CD4-positive, alpha-beta memory T cell (primary cell): Measurements from ENCODE around the gene AVEN. TPM values are rescaled to one million over a fixed set of nuclear protein-coding genes. Genes with fewer than 3 reads are reported as not detected.
"Not testable (repeated sequence)": the region's sequence is repeated elsewhere in the genome, so short reads cannot be mapped to it uniquely, and the experiment has no call there.

Experiments used
- CTCF ChIA-PET: fragments of 350-600 bp; sonication (Branson Sonifier 250); formaldehyde crosslinking; loops from one replicate; lab custom pipeline; 2021; ENCODE audit warnings: inconsistent platforms; ENCODE audit not compliant: partially characterized antibody; lab: Charles Lee
- POLR2A ChIA-PET: fragments of 350-600 bp; sonication (Branson Sonifier 250); formaldehyde crosslinking; loops from one replicate; lab custom pipeline; 2021; ENCODE audit not compliant: partially characterized antibody; lab: Charles Lee
- DNase-seq, 5 donors: peaks; one replicate each; pipeline versions ENCODE4 v3.0.0 to v3.0.0-alpha.2; 2020 to 2022; ENCODE audit warnings: mixed read lengths in 1 of 5
- H3K27ac ChIP-seq: one replicate; pipeline ENCODE4 v1.7.0; 2013; ENCODE audit warnings: low read depth, low read length
- H3K27me3 ChIP-seq: 2 replicates; pipeline ENCODE4 v1.7.0; 2013; ENCODE audit warnings: mild to moderate bottlenecking, low read length, moderate library complexity; ENCODE audit not compliant: insufficient read depth
- H3K36me3 ChIP-seq: 2 replicates; pipeline ENCODE4 v1.7.0; 2013; ENCODE audit warnings: mild to moderate bottlenecking, low read length, moderate library complexity; ENCODE audit not compliant: insufficient read depth
- H3K4me1 ChIP-seq: 2 replicates; pipeline ENCODE4 v1.7.0; 2013; ENCODE audit warnings: mild to moderate bottlenecking, low read length, moderate library complexity; ENCODE audit not compliant: insufficient read depth
- H3K4me3 ChIP-seq, 2 donors: one replicate each; pipeline ENCODE4 v1.7.0; 2013; ENCODE audit warnings: low read length in 2 of 2, mild to moderate bottlenecking in 1 of 2
- H3K9me3 ChIP-seq, 2 donors: one replicate each; pipeline ENCODE4 v1.7.0; 2013; ENCODE audit warnings: low read length in 2 of 2, control low read depth in 1 of 2; ENCODE audit not compliant: control insufficient read depth in 1 of 2
- H3K27ac Mint-ChIP-seq, 7 donors: one replicate each; pipeline ENCODE4 v1.8.0; 2020 to 2021; ENCODE audit warnings: mixed read lengths in 7 of 7, mild to moderate bottlenecking in 6 of 7, inconsistent platforms in 3 of 7, moderate library complexity in 3 of 7
- H3K27me3 Mint-ChIP-seq, 2 donors: one replicate each; pipeline ENCODE4 v1.8.0; 2020 to 2021; ENCODE audit warnings: mixed read lengths in 2 of 2
- H3K36me3 Mint-ChIP-seq, 2 donors: one replicate each; pipeline ENCODE4 v1.8.0; 2020 to 2021; ENCODE audit warnings: mixed read lengths in 2 of 2, inconsistent platforms in 1 of 2, mild to moderate bottlenecking in 1 of 2
- H3K4me1 Mint-ChIP-seq, 4 donors: one replicate each; pipeline ENCODE4 v1.8.0; 2020 to 2021; ENCODE audit warnings: mixed read lengths in 4 of 4, mild to moderate bottlenecking in 1 of 4
- H3K4me3 Mint-ChIP-seq, 8 donors: one replicate each; pipeline ENCODE4 v1.8.0; 2020 to 2021; ENCODE audit warnings: mixed read lengths in 8 of 8, mild to moderate bottlenecking in 7 of 8, moderate library complexity in 6 of 8, inconsistent platforms in 3 of 8
- H3K9me3 Mint-ChIP-seq, 8 donors: one replicate each; pipeline ENCODE4 v1.8.0; 2020 to 2021; ENCODE audit warnings: mixed read lengths in 8 of 8, mild to moderate bottlenecking in 5 of 8, inconsistent platforms in 3 of 8, moderate library complexity in 1 of 8
- intact Hi-C: fragments of 100-400 bp; cut with micrococcal nuclease; formaldehyde crosslinking; loops from one replicate; pipeline ENCODE4 v1.15.1; 2023
- polyA plus RNA-seq, 2 donors: library from polyadenylated mRNA; unstranded; fragments of 300-500 nt; fragmentation: Illumina TruSeq; gene quantifications; one replicate each; pipeline ENCODE4 v1.2.3, GENCODE V29; 2021
- total RNA-seq, 2 experiments: library from RNA; stranded (reverse); gene quantifications; one replicate each; pipeline ENCODE4 v1.2.3, GENCODE V29; 2021

Gene AVEN
- total and polyA plus RNA-seq, 4 experiments from 2014 or later, result 7.1 to 12.6 (median 9.9) TPM

DNA sequence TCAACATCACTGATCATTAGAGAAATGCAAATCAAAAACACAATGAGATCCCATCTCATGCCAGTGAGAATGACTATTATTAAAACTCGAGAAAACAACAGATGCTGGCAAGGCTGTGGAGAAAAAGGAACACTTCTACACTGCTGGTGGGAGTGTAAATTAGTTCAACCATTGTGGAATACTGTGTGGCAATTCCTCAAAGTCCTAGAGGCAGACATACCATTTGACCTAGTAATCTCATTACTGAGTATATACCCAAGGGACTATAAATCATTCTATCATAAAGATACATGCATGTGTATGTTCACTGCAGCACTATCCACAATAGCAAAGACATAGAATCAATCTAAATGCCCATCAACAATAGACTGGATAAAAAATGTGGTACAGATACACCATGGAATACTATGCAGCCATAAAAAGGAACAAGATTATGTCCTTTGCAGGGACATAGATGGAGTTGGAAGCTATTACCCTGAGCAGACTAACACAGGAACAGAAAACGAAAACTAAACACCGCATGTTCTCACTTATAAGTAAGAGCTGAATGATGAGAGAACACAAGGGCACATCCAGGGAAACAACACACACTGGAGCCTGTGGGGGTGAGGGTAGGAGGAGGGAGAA lies 15.2 kb upstream of the AVEN start:
- intact Hi-C loops, result no loop called here
- peaks cover 14 to 19% of the 10 kb centered on the region in 2 donors for H3K36me3 Mint-ChIP-seq
- CTCF ChIA-PET, result no interaction called here
- H3K4me1 Mint-ChIP-seq, result no peaks in the 10 kb centered on the region
- Histone ChIP-seq H3K4me1 (no peaks in the 10 kb centered on the region), H3K9me3 (no peaks in the 10 kb centered on the region), H3K4me3 (no peak overlapping the region), H3K36me3 (no peaks in the 10 kb centered on the region), H3K27ac (no peak overlapping the region), H3K27me3 (no peaks in the 10 kb centered on the region)
- no peak overlapping the region for H3K27ac Mint-ChIP-seq
- peaks cover 0 to 6% of the 10 kb centered on the region in 2 donors for H3K27me3 Mint-ChIP-seq
- peaks cover 2 to 29% (median 22%) of the 10 kb centered on the region in 8 donors for H3K9me3 Mint-ChIP-seq
- DNase-seq, result no peak
- POLR2A ChIA-PET, result no interaction called here
- H3K4me3 Mint-ChIP-seq, result no peak overlapping the region

DNA sequence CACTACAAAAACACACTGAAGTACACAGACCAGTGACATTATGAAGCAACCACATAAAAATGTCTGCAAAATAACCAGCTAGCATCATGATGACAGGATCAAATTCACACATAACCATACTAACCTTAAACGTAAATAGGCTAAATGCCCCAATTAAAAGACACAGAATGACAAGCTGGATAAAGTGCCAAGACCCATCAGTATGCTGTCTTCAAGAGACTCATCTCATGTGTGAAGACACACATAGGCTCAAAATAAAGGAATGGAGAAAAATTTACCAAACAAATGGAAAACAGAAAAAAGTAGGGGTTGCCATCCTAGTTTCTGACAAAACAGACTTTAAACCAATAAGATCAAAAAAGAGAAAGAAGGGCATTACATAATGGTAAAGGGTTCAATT lies 11.4 kb upstream of the AVEN start:
- H3K27me3 Mint-ChIP-seq, DNase-seq, H3K36me3 ChIP-seq, POLR2A ChIA-PET, H3K4me1 Mint-ChIP-seq, H3K4me1 ChIP-seq, H3K27me3 ChIP-seq, H3K27ac ChIP-seq, H3K27ac Mint-ChIP-seq, H3K4me3 Mint-ChIP-seq, intact Hi-C loops, H3K9me3 ChIP-seq, H3K4me3 ChIP-seq: not testable (repeated sequence)
- CTCF ChIA-PET, result interaction anchor here (0.9 kb wide), 1 partner anchor 10 kb away, joined by 3 read pairs; no protein-coding TSS in a partner anchor
- H3K9me3 Mint-ChIP-seq, result peaks cover 2 to 32% (median 26%) of the 10 kb centered on the region in 8 donors
- peaks cover 14 to 21% of the 10 kb centered on the region in 2 donors for H3K36me3 Mint-ChIP-seq

DNA sequence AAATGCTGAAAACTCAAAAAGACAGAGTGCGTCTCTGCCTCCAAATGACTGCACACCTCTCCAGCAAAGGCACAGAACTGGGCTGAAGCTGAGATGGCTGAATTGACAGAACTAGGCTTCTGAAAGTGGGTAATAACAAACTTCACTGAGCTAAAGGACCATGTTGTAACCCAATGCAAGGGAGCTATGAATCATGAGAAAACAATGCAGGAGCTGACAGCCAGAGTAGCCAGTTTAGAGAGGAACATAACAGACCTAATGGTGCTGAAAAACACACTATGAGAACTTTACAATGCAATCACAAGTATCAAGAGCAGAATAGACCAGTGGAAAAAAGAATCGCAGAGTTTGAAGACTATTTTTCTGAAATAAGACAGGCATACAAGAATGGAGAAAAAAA lies 10.1 kb upstream of the AVEN start:
- no peaks in the 10 kb centered on the region for H3K36me3 ChIP-seq
- H3K27ac ChIP-seq, result no peak overlapping the region
- no peak overlapping the region for H3K4me3 ChIP-seq
- CTCF ChIA-PET, result no interaction called here
- no peaks in the 10 kb centered on the region for H3K4me1 ChIP-seq
- peaks cover 2 to 32% (median 26%) of the 10 kb centered on the region in 8 donors for H3K9me3 Mint-ChIP-seq
- POLR2A ChIA-PET, result no interaction called here
- DNase-seq, result no peak
- H3K9me3 ChIP-seq, result no peaks in the 10 kb centered on the region
- H3K4me3 Mint-ChIP-seq, result no peak overlapping the region
- no peaks in the 10 kb centered on the region for H3K4me1 Mint-ChIP-seq
- H3K27me3 Mint-ChIP-seq, result peaks cover 0 to 6% of the 10 kb centered on the region in 2 donors
- intact Hi-C loops, result no loop called here
- H3K36me3 Mint-ChIP-seq, result peaks cover 14 to 21% of the 10 kb centered on the region in 2 donors
- H3K27me3 ChIP-seq, result no peaks in the 10 kb centered on the region
- peak overlapping the region in 1 of 7 donors; percentile 17 for H3K27ac Mint-ChIP-seq

DNA sequence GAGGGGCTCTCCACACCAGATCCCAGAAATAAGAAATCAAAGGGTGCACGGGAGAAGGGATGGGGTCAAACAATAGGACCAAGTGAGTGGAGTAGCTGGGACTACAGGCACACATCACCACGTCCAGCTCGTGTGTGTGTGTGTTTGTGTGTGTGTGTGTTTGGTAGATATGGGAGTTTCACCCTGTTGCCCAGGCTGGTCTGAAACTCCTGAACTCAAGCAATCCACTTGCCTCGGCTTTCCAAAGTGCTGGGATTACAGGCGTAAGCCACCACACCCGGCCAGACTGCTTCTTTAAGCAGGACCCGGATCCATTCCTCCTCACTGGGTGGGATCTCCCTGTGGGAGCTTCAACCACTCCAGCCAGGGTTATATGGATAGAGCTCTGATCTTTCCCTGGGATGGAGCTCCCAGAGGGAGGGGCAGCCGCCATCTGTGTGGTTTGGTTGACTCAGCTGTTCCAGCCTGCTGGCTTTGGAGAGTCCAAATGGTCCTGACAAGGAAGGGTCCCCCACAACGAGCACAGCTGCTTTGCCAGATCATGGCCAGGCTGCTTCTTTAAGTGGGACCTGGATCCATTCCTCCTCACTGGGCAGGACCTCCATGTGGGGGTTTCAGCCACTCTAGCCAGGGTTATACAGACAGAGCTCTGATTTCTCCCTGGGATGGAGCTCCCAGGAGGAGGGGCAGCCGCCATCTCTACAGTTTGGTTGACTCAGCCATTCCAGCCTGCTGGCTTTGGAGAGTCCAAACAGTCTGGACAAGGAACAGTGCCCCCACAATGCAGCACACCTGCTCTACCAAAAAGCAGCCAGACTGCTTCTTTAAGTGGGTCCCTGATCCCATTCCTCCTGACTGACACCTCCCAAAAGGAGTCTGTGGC lies 9.1 kb upstream of the AVEN start:
- Mint-ChIP-seq H3K4me1 (peaks cover 0 to 4% (median 0%) of the 10 kb centered on the region in 4 donors), H3K36me3 (peaks cover 14 to 21% of the 10 kb centered on the region in 2 donors), H3K27me3 (peaks cover 0 to 6% of the 10 kb centered on the region in 2 donors), H3K27ac (no peak overlapping the region), H3K9me3 (peaks cover 2 to 32% (median 26%) of the 10 kb centered on the region in 8 donors), H3K4me3 (no peak overlapping the region)
- ChIA-PET POLR2A (interaction anchor here (0.6 kb wide), 1 partner anchor 321 kb away, joined by 3 read pairs; no protein-coding TSS in a partner anchor), CTCF (no interaction called here)
- no peaks in the 10 kb centered on the region for H3K9me3 ChIP-seq
- H3K27me3 ChIP-seq, result no peaks in the 10 kb centered on the region
- no peak overlapping the region for H3K27ac ChIP-seq
- intact Hi-C loops, result no loop called here
- H3K4me1 ChIP-seq, result no peaks in the 10 kb centered on the region
- DNase-seq, result no peak
- H3K4me3 ChIP-seq, result no peak overlapping the region
- H3K36me3 ChIP-seq, result no peaks in the 10 kb centered on the region

DNA sequence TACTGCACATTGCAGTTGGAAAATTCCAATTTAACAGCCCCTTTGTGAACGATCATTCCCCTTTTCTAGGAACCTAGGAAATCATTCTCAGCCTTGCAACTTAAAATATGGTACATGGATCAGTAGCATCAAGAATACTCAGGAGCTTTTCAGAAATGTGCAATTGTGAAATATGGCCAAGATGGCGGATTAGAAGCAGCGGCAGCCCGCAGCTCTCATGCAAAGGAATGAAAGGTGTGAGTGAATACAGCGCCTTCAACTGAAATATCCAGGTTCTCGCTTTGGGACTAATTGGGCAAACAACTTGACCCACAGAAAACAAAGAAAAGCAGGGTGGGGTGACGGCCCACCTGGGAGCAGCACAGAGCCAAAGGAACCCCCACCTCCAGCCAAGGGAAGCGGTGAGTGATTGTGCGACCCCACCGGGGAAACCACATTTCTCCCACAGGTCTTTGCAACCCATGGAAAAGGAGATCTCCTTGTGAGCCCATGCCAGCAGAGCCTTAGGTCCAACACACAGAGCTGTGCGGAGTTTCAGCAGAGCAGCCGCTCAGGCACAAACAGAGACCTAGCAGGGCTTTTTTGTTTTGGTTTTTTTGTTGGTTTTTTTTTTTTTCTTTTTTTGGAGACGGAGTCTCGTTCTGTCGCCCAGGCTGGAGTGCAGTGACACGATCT lies 7.6 kb upstream of the AVEN start:
- Histone ChIP-seq H3K4me1 (no peaks in the 10 kb centered on the region), H3K9me3 (no peaks in the 10 kb centered on the region), H3K4me3 (no peak overlapping the region), H3K27me3 (no peaks in the 10 kb centered on the region), H3K36me3 (no peaks in the 10 kb centered on the region), H3K27ac (no peak overlapping the region)
- H3K27ac Mint-ChIP-seq, result no peak overlapping the region
- DNase-seq, result no peak
- CTCF ChIA-PET, result interaction anchor here (1.2 kb wide), 1 partner anchor 15 kb away, joined by 6 read pairs; no protein-coding TSS in a partner anchor
- peaks cover 2 to 26% (median 22%) of the 10 kb centered on the region in 8 donors for H3K9me3 Mint-ChIP-seq
- peaks cover 14 to 15% of the 10 kb centered on the region in 2 donors for H3K36me3 Mint-ChIP-seq
- no peak overlapping the region for H3K4me3 Mint-ChIP-seq
- peaks cover 0 to 6% of the 10 kb centered on the region in 2 donors for H3K27me3 Mint-ChIP-seq
- intact Hi-C loops, result no loop called here
- peaks cover 0 to 4% (median 0%) of the 10 kb centered on the region in 4 donors for H3K4me1 Mint-ChIP-seq
- POLR2A ChIA-PET, result no interaction called here

DNA sequence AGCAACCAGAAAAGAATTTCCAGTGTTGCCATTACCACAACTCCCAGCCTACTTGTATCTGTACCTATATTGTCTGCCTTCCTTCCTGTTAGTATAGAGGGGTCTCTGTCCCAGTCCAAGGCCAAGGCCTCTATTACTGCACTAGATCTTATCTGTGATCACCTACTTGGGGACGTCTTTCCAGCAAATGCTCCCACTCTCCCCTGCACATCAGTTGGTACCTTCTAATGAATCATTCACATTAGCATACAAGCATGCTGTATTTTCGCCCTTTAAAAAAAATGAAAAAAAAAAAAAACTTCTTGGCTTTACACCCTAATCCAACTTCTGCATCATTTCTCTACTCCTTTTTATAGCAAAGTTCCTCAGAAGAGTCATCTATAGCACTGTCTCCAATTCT lies 4.8 kb upstream of the AVEN start:
- intact Hi-C loops, result no loop called here
- peaks cover 0 to 1% of the 10 kb centered on the region in 2 donors for H3K36me3 Mint-ChIP-seq
- H3K4me1 Mint-ChIP-seq, result peaks cover 6 to 16% (median 10%) of the 10 kb centered on the region in 4 donors
- H3K27ac Mint-ChIP-seq, result no peak overlapping the region
- Histone ChIP-seq H3K27me3 (no peaks in the 10 kb centered on the region), H3K36me3 (no peaks in the 10 kb centered on the region), H3K4me1 (peaks cover 8% of the 10 kb centered on the region), H3K27ac (no peak overlapping the region), H3K9me3 (no peaks in the 10 kb centered on the region), H3K4me3 (no peak overlapping the region)
- no peak overlapping the region for H3K4me3 Mint-ChIP-seq
- CTCF ChIA-PET, result interaction anchor here (1.1 kb wide), 1 partner anchor 18 kb away, joined by 6 read pairs; no protein-coding TSS in a partner anchor
- H3K9me3 Mint-ChIP-seq, result peaks cover 0 to 2% (median 0%) of the 10 kb centered on the region in 8 donors
- DNase-seq, result no peak
- POLR2A ChIA-PET, result interaction anchor here (0.6 kb wide), 1 partner anchor 756 kb away, joined by 3 read pairs; no protein-coding TSS in a partner anchor
- H3K27me3 Mint-ChIP-seq, result no peaks in the 10 kb centered on the region
